ENCODE data around the gene MOV10L1.
"Not testable (repeated sequence)": the region's sequence is repeated elsewhere in the genome, so short reads cannot be mapped to it uniquely, and the experiment has no call there.

The MOV10L1 gene

GRCh38 chr22:50081426-50082196, 8.2 kb upstream of the MOV10L1 start:
- no peak for DNase-seq

DNA sequence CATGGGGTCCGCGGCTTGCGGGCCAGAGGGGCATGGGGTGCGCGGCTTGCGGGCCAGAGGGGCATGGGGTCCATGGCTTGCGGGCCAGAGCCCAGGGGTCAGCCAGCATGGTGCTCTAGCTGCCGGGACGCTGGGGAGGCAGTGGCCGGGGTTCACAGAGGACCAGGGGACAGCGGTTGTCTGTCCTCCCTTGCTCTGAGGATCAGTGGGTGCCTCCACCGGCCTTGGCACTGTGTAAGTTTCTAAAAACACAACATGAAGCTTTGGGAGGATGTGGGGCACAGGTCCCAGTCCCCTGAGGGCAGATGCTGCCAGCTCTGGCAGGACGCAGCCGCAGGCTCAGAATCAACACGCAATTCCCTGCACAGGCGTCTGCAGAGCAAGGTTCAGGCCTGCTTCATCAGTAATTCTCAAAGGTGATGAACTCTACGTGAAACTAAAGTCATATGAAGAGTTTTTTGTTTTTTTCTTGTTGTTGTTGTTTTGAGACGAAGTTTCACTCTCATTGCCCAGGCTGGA, 7.5 kb upstream of the MOV10L1 start:
- no peak for DNase-seq

- DNase-seq: no peak
These were observed 6.8 kb upstream of the MOV10L1 start for GRCh38 chr22:50082961-50083461.

GRCh38 chr22:50083462-50084079, 6.2 kb upstream of the MOV10L1 start:
- DNase-seq: no peak

GRCh38 chr22:50084080-50084477, 5.7 kb upstream of the MOV10L1 start:
- no peak for DNase-seq

GRCh38 chr22:50084614-50085021, 5.2 kb upstream of the MOV10L1 start:
- DNase-seq: no peak

DNA sequence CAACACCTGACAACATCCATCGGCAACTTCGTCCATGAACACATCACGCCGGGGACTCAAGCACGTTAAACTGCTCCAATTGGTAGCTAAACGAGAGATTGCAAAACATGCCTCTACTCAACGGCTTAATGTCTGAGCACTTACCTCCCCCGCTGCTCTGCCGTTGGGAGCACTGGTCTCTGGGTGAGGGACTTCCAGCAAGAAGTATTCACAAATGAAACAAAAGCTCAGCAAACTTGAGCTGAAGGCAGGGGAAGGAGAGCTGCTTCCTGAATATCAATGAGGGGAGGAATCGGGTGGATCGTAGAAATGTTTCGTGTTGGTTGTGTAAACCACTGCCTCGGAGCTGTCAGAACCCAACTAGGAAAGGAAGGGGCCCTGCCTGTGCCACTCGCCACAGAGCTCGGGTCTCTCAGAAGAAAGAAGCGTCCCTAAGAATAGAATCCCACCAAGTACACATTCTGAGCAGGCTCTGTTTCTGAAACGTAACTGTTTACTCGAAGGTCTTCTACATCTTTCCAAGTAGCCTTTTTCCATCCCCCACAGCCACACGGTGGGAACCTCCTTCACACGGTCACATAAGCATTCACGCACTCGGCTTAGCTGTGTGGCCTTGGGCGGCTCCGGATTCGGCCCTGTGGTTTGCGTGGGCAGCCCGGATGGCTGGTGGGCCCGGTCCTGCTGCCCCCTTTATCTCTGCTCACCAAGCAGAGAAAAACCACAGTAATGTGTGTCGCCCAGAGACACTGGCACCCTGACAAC, 4.4 kb upstream of the MOV10L1 start, which contains the start of gene MLC1:
MLC1 (minus strand) TSS at position 216 of the 762 bp plus-strand sequence. CDS start 524 bp downstream, outside the sequence.
- peak; percentile 13 for DNase-seq

- DNase-seq: no peak
These were observed 3.3 kb upstream of the MOV10L1 start for GRCh38 chr22:50086526-50086925.

- DNase-seq: not testable (repeated sequence)
These were observed 2.8 kb upstream of the MOV10L1 start for GRCh38 chr22:50086975-50087374.

- DNase-seq: no peak
These were observed 2.2 kb upstream of the MOV10L1 start for GRCh38 chr22:50087646-50088045.

GRCh38 chr22:50088096-50088495, 1.7 kb upstream of the MOV10L1 start:
- no peak for DNase-seq

DNA sequence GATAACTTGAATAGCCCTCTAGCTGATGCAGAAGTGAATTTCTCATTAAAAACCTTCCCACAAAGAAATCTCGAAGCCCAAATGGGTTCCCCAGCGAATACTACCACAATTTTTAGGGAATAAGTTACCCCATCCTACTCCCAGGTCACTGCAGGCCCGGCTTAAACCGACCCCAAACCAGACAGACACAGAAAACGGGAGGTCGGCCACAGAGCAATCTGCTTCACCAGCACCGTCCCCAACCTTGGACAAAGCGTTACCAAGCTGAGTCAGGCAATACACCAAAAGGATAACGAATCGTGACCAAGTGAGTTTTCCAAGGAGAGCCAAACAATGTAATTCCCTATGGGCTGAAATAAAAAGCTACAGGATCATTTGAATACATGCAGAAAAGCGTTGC, 575 bp upstream of the MOV10L1 start:
- no peak for DNase-seq

DNA sequence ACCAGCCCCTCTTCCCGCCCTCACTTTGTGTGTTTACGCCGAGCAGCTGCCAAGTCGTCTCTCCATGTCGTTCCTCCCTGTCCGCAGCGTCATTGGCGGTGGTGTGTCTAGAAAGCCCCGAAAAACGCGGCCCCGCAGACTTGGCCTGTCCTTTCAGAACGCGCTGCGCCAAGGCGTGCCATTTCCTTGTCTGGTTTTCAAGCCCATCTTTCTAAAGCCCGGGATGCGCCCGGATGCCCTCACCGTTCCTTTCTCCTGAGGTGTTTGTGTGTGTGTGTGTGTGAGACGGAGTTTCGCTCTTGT, 557 bp downstream of the MOV10L1 start:
- DNase-seq: no peak

- DNase-seq: no peak
These were observed 1.4 kb downstream of the MOV10L1 start for GRCh38 chr22:50091092-50091768.

DNA sequence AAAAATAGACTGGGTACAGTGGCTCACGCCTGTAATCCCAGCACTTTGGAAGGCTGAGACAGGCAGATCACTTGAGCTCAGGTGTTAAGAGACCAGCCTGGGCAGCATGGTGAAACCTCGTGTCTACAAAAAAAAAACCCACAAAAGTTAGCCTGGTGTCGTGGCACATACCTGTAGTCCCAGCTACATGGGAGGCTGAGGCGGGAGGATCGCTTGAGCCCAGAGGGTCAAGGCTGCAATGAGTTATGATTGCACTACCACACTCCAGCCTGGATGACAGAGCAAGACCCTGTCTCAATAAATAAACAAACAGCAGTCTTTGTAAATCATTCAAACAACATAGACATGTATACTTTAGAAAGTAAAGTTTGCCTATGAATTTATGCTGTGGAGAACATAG, 2.5 kb downstream of the MOV10L1 start:
- no peak for DNase-seq

DNA sequence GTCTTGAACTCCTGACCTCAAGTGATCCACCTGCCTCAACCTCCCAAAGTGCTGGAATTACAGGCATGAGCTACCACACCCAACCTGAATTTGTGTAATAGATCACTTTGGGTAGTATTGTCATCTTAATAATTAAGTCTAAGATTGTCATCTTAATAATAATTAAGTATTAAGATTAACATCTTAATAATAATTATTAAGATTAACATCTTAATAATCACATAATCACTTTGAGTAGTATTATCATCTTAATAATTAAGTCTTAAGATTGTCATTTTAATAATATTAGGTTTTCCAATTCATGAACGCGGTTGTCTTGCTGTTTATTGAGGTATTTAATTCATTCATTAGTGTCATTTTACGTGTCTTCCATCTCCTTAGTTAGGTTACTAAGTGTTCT, 8.2 kb downstream of the MOV10L1 start:
- DNase-seq: no peak

DNA sequence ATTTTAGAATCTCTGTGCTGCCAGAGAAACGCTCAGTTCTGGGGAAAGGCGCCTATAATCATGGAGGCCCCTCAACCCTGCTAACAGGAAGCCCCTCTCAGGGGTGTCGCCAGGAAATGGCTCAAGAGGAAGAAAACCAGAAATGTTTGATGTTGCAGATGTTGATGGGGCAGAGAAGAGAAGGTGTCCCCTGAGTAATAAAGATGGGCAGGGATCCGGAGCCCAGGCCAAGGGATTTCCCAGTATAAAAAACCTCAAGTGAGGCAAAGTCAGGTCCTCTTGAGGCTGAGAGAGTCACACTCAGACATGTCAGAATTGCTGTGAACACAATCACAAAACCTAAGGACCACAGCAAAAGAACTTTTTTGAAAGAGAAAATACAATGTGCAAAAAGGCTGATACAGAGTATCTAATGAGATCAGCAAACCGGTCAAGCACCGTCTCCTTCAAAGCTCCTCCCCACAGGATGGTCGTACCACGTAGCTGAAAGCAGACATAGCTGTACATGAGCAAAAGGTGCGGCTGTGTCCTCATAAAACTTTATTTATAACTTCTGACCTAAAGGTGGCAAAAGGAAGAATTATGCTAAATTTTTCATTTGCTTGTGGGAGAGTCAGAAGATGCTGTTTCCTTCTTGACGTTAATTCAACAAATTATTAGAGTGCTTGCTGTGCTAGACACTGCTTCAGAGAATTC, 12.2 kb downstream of the MOV10L1 start:
- DNase-seq: no peak

DNA sequence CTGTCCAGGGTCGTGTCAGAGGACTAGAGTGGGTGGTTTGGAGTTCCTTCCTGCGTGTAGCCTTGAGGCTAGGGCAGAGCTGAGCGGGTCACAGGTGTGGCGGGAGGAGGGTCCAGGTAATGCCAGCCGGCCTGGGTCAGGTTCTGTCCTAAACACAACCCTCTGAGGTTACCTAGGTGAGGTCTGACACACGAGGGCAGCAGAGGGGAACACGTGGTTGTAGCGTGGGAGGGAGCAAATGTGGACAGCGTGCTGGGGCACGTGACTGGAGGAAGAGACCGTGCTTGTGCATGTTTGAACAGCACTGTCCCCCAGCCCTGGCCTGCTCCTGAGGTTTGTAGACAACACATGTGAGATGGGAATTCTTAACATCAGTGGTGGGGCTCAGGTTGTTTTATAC, 13.1 kb downstream of the MOV10L1 start:
- DNase-seq: no peak

DNA sequence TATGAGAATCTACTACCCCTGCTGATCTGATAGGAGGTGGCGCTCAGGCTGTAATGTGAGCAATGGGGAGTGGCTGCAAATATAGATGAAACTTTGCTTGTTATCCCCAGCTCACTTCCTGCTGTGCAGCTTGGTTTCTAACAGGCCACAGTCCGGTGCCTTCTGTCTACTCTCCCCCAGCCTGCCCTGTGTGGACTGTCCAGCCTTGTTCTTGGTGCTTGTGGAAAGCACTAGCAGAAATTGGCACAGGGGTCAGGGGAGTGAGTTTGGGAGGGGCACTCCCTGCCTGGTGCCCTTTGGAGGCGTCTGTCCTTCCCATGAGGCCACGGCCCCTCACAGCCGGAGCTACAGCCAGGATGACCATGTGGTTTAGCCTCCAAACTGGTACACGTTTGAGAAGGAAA, 14.3 kb downstream of the MOV10L1 start:
- DNase-seq: no peak

DNA sequence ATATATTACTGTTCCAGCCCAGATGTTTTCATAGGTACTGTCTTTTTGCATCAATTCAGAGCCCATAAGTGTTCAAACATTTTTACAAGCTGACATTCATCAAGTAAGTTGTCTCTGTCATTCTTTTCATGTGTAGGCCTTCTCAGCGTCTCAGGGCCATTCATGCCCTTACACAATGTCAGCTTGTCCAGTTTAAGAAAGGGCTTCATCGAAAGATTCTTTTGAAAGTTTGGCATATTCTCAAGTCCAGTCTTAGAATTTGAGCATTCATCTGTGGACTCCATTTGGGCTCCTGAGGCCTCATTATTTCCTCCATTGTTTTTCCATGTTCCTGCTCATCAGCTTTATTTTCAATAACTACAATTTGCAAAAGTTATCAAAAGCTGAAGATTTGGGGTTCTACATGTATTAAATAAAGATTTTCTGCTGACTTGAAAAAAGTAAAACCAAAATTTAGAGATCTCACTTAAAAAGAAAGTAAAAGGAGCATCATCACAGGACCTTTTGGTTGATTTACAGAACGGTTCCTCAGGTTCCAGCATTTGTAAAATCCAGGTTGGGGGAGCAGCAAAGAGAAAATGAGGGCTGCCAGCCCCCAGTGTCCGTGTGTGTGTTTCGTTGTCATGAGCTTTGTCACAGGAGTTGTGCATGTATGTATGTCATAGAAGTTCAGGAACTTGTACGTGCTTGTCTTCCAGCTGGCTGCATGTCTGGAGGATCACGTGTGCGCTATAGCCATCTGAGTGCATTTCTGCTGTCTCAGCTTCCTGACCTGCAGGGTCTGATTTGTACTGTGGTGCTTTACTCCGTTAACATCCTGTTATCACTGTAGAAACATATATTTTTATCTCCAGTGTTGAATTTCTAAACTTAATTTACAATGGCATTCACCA, 15.6 kb downstream of the MOV10L1 start:
- DNase-seq: peak; percentile 17

DNA sequence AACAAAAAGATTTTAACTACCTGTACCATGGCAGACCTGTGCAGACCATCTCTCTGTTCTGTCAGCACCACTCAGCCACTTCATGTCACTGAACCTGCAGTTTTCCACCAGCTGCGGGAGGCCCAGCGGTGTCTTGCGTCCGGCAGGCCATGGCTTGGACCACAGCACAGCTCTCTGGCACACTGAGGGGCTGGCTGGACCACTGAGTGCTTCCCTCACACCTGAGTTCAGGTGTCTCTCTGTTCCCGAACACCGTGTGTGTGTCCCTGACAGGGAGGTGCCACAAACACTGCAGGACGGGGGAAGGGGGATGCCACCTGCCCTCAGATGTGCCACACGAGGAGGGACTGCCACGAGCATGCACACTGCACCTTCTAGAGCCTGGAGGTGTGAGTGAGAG, 17.7 kb downstream of the MOV10L1 start:
- DNase-seq: no peak

Data from CD4-positive, alpha-beta T cell treated with Interleukin-4 for 4 hours (primary cell).